K562 (cell line): ENCODE data around the gene PCNX2. TPM values are rescaled to one million over a fixed set of nuclear protein-coding genes. Genes with fewer than 3 reads are reported as not detected.

ENCODE experiments used
- ATAC-seq: fragments of 200-7000 bp; cut with Tn5 transposase; 3 replicates; pipeline ENCODE4 v1.9.1; 2020; ENCODE audit warnings: moderate library complexity
- BruUV-seq: library from RNA; stranded (reverse); fragments of 400-500 nt; replicated peaks from 2 replicates; lab custom pipeline; 2021; lab: Mats Ljungman, UMichigan
- CTCF ChIA-PET: fragments of 300-600 bp; formaldehyde crosslinking; extraction: SDS; loops from one replicate; lab custom pipeline; 2021; ENCODE audit warnings: low intra/inter-chr PET ratio; lab: Yijun Ruan, JAX
- POLR2A ChIA-PET: fragments of 300-600, 350-650 bp; sonication (Branson Sonifier 250); formaldehyde crosslinking; extraction: SDS; loops from one replicate; lab custom pipeline; 2021; ENCODE audit warnings: antibody characterized with exemption, inconsistent platforms; lab: Yijun Ruan, JAX
- DNase-seq, 4 experiments: peaks; one replicate each; pipeline versions ENCODE4 v3.0.0 to v3.0.0-alpha.2; 2011 to 2018; ENCODE audit warnings: low spot score in 3 of 4, mixed read lengths in 3 of 4; ENCODE audit errors: extremely low read depth in 1 of 4
- FAIRE-seq: peaks from 2 replicates; lab custom pipeline; 2011; peaks lifted over from hg19 to GRCh38; lab: Jason Lieb, UNC
- H2AFZ ChIP-seq: 2 replicates; pipeline ENCODE4 v1.6.0; 2011; ENCODE audit warnings: low read depth, low read length, control low read depth, inconsistent platforms
- H3K27ac ChIP-seq: fragments of 200-600 bp; 3 replicates; pipeline ENCODE4 v1.8.0; 2011; ENCODE audit warnings: low read depth, mild to moderate bottlenecking, control low read depth, inconsistent platforms, low read length, moderate library complexity, mixed read lengths; ENCODE audit errors: extremely low read depth
- H3K27me3 ChIP-seq, 2 experiments: fragments of 300-600 bp in 1 of 2; 2 replicates in 1 of 2; 3 replicates in 1 of 2; pipeline versions ENCODE4 v1.6.0 to v1.8.0; 2011; ENCODE audit warnings: inconsistent platforms in 2 of 2, low read length in 2 of 2, mild to moderate bottlenecking in 1 of 2, mixed read lengths in 1 of 2, moderate library complexity in 1 of 2; ENCODE audit not compliant: control insufficient read depth in 2 of 2, insufficient read depth in 2 of 2
- H3K36me3 ChIP-seq: fragments of 300-600 bp; 3 replicates; pipeline ENCODE4 v1.8.0; 2011; ENCODE audit warnings: mild to moderate bottlenecking, low read length, inconsistent platforms; ENCODE audit not compliant: control insufficient read depth, insufficient read depth
- H3K4me1 ChIP-seq, 2 experiments: fragments of 200-600 bp in 1 of 2; replicated peaks in 1 of 2; 2 replicates in 1 of 2; 3 replicates in 1 of 2; pipeline versions ENCODE4 v1.5.1 to v1.8.0; 2011; ENCODE audit warnings: inconsistent platforms in 2 of 2, low read length in 2 of 2, mild to moderate bottlenecking in 1 of 2, mixed read lengths in 1 of 2, moderate library complexity in 1 of 2; ENCODE audit not compliant: control insufficient read depth in 2 of 2, insufficient read depth in 2 of 2
- H3K4me2 ChIP-seq: 2 replicates; pipeline ENCODE4 v1.6.1; 2011; ENCODE audit warnings: low read length, control low read depth, inconsistent platforms, mixed read lengths; ENCODE audit not compliant: insufficient read depth
- H3K4me3 ChIP-seq: fragments of 200-600 bp; sonication (generic), shearing (Covaris generic); 2 replicates; pipeline ENCODE4 v1.5.1; 2016; ENCODE audit warnings: control low read depth, inconsistent platforms
- H3K79me2 ChIP-seq: fragments of 200-600 bp; 3 replicates; pipeline ENCODE4 v1.8.0; 2011; ENCODE audit warnings: low read length, inconsistent platforms; ENCODE audit not compliant: control insufficient read depth, insufficient read depth
- H3K9ac ChIP-seq, 2 experiments: 2 replicates each; pipeline versions ENCODE4 v1.6.0 to v1.6.1; 2011; ENCODE audit warnings: low read depth in 2 of 2, low read length in 2 of 2, control low read depth in 1 of 2, inconsistent platforms in 1 of 2, mild to moderate bottlenecking in 1 of 2, mixed read lengths in 1 of 2; ENCODE audit not compliant: insufficient read depth in 1 of 2
- H3K9me1 ChIP-seq: one replicate; pipeline ENCODE4 v1.6.0; 2011; ENCODE audit warnings: inconsistent platforms, mild to moderate bottlenecking, low read length, moderate library complexity; ENCODE audit not compliant: control insufficient read depth, insufficient read depth
- H3K9me3 ChIP-seq: replicated peaks from 2 replicates; pipeline ENCODE4 v1.5.1; 2011; ENCODE audit warnings: low read depth, low read length, inconsistent platforms; ENCODE audit not compliant: control insufficient read depth, insufficient read depth
- H4K20me1 ChIP-seq: replicated peaks from 2 replicates; pipeline ENCODE4 v1.6.1; 2011; ENCODE audit warnings: low read length, inconsistent platforms, mixed read lengths; ENCODE audit not compliant: control insufficient read depth, insufficient read depth
- ATF2 ChIP-seq: sonication (generic); formaldehyde crosslinking; IDR thresholded peaks from 2 replicates; pipeline ENCODE4 v1.8.1; 2022; ENCODE audit warnings: missing genetic modification reagents
- CEBPB ChIP-seq: fragments of 450-650 bp; IDR thresholded peaks from 2 replicates; pipeline ENCODE4 v1.6.1; 2016; ENCODE audit warnings: missing genetic modification characterization, missing compliant biosample characterization
- DDX20 ChIP-seq: fragments of 450-650 bp; IDR thresholded peaks from 2 replicates; pipeline ENCODE4 v1.6.1; 2016; ENCODE audit warnings: missing genetic modification characterization, low read depth, mild to moderate bottlenecking, missing compliant biosample characterization, moderate library complexity
- LCOR ChIP-seq: sonication (generic); formaldehyde crosslinking; IDR thresholded peaks from 2 replicates; pipeline ENCODE4 v1.8.0; 2022; ENCODE audit warnings: mild to moderate bottlenecking, missing genetic modification reagents
- RBM15 ChIP-seq: fragments of 200-400 bp; formaldehyde crosslinking; IDR thresholded peaks from 2 replicates; pipeline ENCODE4 v1.6.1; 2018; ENCODE audit warnings: mild to moderate bottlenecking, low read length, moderate library complexity; ENCODE audit not compliant: insufficient read depth
- SOX6 ChIP-seq: fragments of 450-650 bp; IDR thresholded peaks from 2 replicates; pipeline ENCODE4 v1.6.1; 2014; ENCODE audit warnings: mild to moderate bottlenecking
- SRSF7 ChIP-seq: fragments of 200-400 bp; formaldehyde crosslinking; optimal IDR thresholded peaks from 2 replicates; pipeline ENCODE3; 2017; ENCODE audit warnings: mild to moderate bottlenecking, low read depth, low read length
- ZFP1 ChIP-seq: fragments of 450-650 bp; formaldehyde crosslinking; IDR thresholded peaks from 2 replicates; pipeline ENCODE4 v1.4.0; 2020; ENCODE audit warnings: mild to moderate bottlenecking, mixed read lengths
- ZNF644 ChIP-seq: fragments of 200-800 bp; sonication (Bioruptor generic); IDR thresholded peaks from 2 replicates; pipeline ENCODE4 v1.6.1; 2016; ENCODE audit warnings: low read depth, missing genetic modification characterization, missing compliant biosample characterization
- ZNF668 ChIP-seq: fragments of 250-450 bp; sonication (Bioruptor Pico); IDR thresholded peaks from 2 replicates; pipeline ENCODE4 v1.8.0; 2022; ENCODE audit warnings: mild to moderate bottlenecking, inconsistent platforms
- whole genome bisulfite sequencing: fragments of 100-300 bp; shearing (Covaris generic); methylation state at CpG from one replicate; pipeline ENCODE4 v1.1.6; 2016; ENCODE audit warnings: low coverage, mixed read lengths; ENCODE audit not compliant: insufficient coverage; ENCODE audit errors: missing lambda C conversion rate; 5-methylcytosine and 5-hydroxymethylcytosine counted together
- in situ Hi-C: fragments of 300-500 bp; cut with MboI; formaldehyde crosslinking; loops from 4 replicates; pipeline ENCODE4 v1.15.0; 2018; ENCODE audit warnings: inconsistent platforms, mixed read lengths
- intact Hi-C: fragments of 100-400 bp; cut with micrococcal nuclease; formaldehyde crosslinking; loops from 2 replicates; pipeline ENCODE4 v1.14.2; 2022
- polyA plus RNA-seq, 8 experiments: library from polyadenylated mRNA; depleted of rRNA in 4 of 8; stranded (reverse) in 5 of 8; unstranded in 3 of 8; fragments of >200 nt; fragmentation: Nextera tagmentation in 2 of 8; fragmentation: Illumina TruSeq in 1 of 8; extraction: Ambion mirVana in 2 of 8; extraction: Trizol in 1 of 8; gene quantifications; 2 replicates each; pipeline versions ENCODE4 v1.2.1 to v1.2.3, GENCODE V29; 2011 to 2014; ENCODE audit warnings: inconsistent platforms in 1 of 8, missing spikeins in 1 of 8
- total RNA-seq, 7 experiments: library from RNA; depleted of rRNA in 6 of 7; stranded (reverse); fragments of >200 nt in 6 of 7; fragmentation: Illumina TruSeq in 2 of 7; extraction: Trizol in 2 of 7; gene quantifications; 2 replicates each; pipeline versions ENCODE4 v1.2.1 to v1.2.3, GENCODE V29; 2011 to 2021; ENCODE audit warnings: low replicate concordance in 1 of 7
- TF ChIP-seq, protein P1 (sequence below): fragments of 450-650 bp; IDR thresholded peaks from 2 replicates; pipeline ENCODE4 v1.6.1; 2014; ENCODE audit warnings: low read depth, mild to moderate bottlenecking, moderate library complexity, borderline replicate concordance
- TF ChIP-seq, protein P2 (sequence below): sonication (generic); formaldehyde crosslinking; IDR thresholded peaks from 2 replicates; pipeline ENCODE4 v1.5.0; 2020; ENCODE audit warnings: missing genetic modification reagents

Gene PCNX2
- total and polyA plus RNA-seq, 9 of the 15 experiments (the other 6 are each of a cell fraction or from before 2014, with no cell fraction given) = 0.07 to 0.33 TPM; not detected in 7

DNA sequence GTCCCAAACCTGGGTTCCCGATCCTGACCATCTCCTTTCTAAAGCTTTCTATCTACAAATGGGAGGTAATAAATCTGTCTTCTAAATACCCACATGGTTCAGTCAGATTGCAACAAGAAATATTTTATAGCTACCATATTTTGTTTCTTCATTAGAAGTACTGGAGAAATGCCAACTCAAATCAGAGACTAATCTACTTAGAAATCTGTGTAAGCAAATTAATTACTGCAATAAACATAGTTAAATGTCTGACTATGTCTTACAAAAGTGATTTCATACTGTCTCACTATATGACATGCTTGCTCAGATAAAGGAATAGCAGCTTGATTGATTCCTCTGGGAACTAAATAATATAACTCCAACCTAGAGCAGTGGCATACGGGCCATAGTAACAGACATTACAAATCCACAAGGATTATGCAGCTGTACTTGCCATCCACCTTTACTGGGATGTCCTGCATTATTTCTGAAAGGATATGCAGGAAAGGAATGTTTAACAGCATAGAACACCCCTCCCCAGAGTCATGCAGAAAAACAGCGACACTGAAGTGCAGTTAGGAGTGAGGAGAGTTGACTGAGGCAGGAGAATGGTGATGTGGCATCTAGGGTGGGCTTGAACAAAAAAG lies 80.3 kb downstream of the PCNX2 start (continued):
- TF ChIP-seq CEBPB (tag) (no peak), ATF2 (CRISPR knock-in tag) (no peak), LCOR (CRISPR knock-in tag) (no peak), ZNF644 (no peak)

GRCh38 chr1:233211595-233211994 lies 83.9 kb downstream of the PCNX2 start:
- Histone ChIP-seq H3K4me3 (no peak overlapping the region), H3K36me3 (no peaks in the 10 kb centered on the region), H3K27me3 (no peaks in the 10 kb centered on the region), H3K9me1 (no peaks in the 10 kb centered on the region), H4K20me1 (no peaks in the 10 kb centered on the region), H2AFZ (no peak overlapping the region), H3K4me2 (no peak overlapping the region), H3K9me3 (no peaks in the 10 kb centered on the region)
- 0% methylated on average over 5 of the region's 5 CpGs for WGBS
- TF ChIP-seq SOX6 = no peak
- TF ChIP-seq, protein P1, sequence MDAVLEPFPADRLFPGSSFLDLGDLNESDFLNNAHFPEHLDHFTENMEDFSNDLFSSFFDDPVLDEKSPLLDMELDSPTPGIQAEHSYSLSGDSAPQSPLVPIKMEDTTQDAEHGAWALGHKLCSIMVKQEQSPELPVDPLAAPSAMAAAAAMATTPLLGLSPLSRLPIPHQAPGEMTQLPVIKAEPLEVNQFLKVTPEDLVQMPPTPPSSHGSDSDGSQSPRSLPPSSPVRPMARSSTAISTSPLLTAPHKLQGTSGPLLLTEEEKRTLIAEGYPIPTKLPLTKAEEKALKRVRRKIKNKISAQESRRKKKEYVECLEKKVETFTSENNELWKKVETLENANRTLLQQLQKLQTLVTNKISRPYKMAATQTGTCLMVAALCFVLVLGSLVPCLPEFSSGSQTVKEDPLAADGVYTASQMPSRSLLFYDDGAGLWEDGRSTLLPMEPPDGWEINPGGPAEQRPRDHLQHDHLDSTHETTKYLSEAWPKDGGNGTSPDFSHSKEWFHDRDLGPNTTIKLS = no peak
- TF ChIP-seq, protein P2, sequence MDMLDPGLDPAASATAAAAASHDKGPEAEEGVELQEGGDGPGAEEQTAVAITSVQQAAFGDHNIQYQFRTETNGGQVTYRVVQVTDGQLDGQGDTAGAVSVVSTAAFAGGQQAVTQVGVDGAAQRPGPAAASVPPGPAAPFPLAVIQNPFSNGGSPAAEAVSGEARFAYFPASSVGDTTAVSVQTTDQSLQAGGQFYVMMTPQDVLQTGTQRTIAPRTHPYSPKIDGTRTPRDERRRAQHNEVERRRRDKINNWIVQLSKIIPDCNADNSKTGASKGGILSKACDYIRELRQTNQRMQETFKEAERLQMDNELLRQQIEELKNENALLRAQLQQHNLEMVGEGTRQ (CRISPR knock-in tag) = no peak
- TF ChIP-seq RBM15 = no peak
- no peak for TF ChIP-seq ZNF668 (CRISPR knock-in tag)
- TF ChIP-seq SRSF7 = no peak
- TF ChIP-seq ZFP1 = no peak
- TF ChIP-seq DDX20 (tag) = no peak
- TF ChIP-seq, all 486 proteins: peak for 0
- Histone ChIP-seq H3K27ac (no peak overlapping the region), H3K79me2 (no peaks in the 10 kb centered on the region), H3K4me1 (no peaks in the 10 kb centered on the region), H3K9ac (no peak overlapping the region)
- in situ Hi-C loops = no loop called here
- no TSS peak for BruUV-seq
- no peak for DNase-seq
- ATAC-seq = no peak
- FAIRE-seq = no peak
- intact Hi-C loops = no loop called here
- ChIA-PET POLR2A (no interaction called here), CTCF (no interaction called here)
